Endothelial cell of umbilical vein (primary cell): ENCODE data around the gene GABBR2. TPM values are rescaled to one million over a fixed set of nuclear protein-coding genes. Genes with fewer than 3 reads are reported as not detected.

ENCODE experiments used
- BruUV-seq: library from RNA; stranded (reverse); fragments of 400-500 nt; replicated peaks from 2 replicates; lab custom pipeline; 2021; lab: Mats Ljungman, UMichigan
- CTCF ChIA-PET: fragments of 300-600, 350-600 bp; sonication (Branson Sonifier 250); formaldehyde crosslinking; loops from one replicate; lab custom pipeline; 2021; ENCODE audit warnings: antibody characterized with exemption, inconsistent platforms; lab: Charles Lee
- POLR2A ChIA-PET: fragments of 300-600, 350-600 bp; sonication (Branson Sonifier 250); formaldehyde crosslinking; loops from one replicate; lab custom pipeline; 2021; ENCODE audit warnings: antibody characterized with exemption, inconsistent platforms; lab: Charles Lee
- DNase-seq: peaks from one replicate; pipeline ENCODE4 v3.0.0-alpha.2; 2011; ENCODE audit warnings: low read depth, low spot score
- FAIRE-seq: peaks from 2 replicates; lab custom pipeline; 2011; peaks lifted over from hg19 to GRCh38; lab: Jason Lieb, UNC
- H2AFZ ChIP-seq: 2 replicates; pipeline ENCODE4 v1.6.0; 2012; ENCODE audit warnings: low read depth, low read length, control low read depth, inconsistent platforms
- H3K27ac ChIP-seq: 2 replicates; pipeline ENCODE4 v1.5.1; 2011; ENCODE audit warnings: low read depth, mild to moderate bottlenecking, control low read depth, low read length, moderate library complexity; ENCODE audit not compliant: insufficient read depth
- H3K27me3 ChIP-seq, 2 experiments: 2 replicates each; pipeline versions ENCODE4 v1.6.0 to v1.6.1; 2011; ENCODE audit warnings: low read length in 2 of 2, mixed read lengths in 1 of 2; ENCODE audit not compliant: control insufficient read depth in 2 of 2, insufficient read depth in 2 of 2
- H3K36me3 ChIP-seq, 2 experiments: 2 replicates in 1 of 2; 3 replicates in 1 of 2; pipeline ENCODE4 v1.5.1; 2011; ENCODE audit warnings: low read length in 2 of 2, mild to moderate bottlenecking in 1 of 2, moderate library complexity in 1 of 2; ENCODE audit not compliant: control insufficient read depth in 2 of 2, insufficient read depth in 2 of 2; ENCODE audit errors: extremely low read depth in 1 of 2
- H3K4me1 ChIP-seq: 3 replicates; pipeline ENCODE4 v1.5.1; 2011; ENCODE audit warnings: mild to moderate bottlenecking, low read length; ENCODE audit not compliant: control insufficient read depth, insufficient read depth; ENCODE audit errors: extremely low read depth
- H3K4me2 ChIP-seq: 2 replicates; pipeline ENCODE4 v1.6.1; 2011; ENCODE audit warnings: low read length, control low read depth, mixed read lengths; ENCODE audit not compliant: insufficient read depth
- H3K4me3 ChIP-seq, 3 experiments: fragments of 200-600 bp in 1 of 3; sonication (generic), shearing (Covaris generic) in 1 of 3; replicated peaks in 1 of 3; 2 replicates each; pipeline ENCODE4 v1.5.1; 2011 to 2016; ENCODE audit warnings: control low read depth in 3 of 3, low read length in 3 of 3, mild to moderate bottlenecking in 2 of 3, inconsistent platforms in 1 of 3, low read depth in 1 of 3, moderate library complexity in 1 of 3; ENCODE audit not compliant: insufficient read depth in 1 of 3
- H3K79me2 ChIP-seq: 2 replicates; pipeline ENCODE4 v1.6.0; 2012; ENCODE audit warnings: low read length, inconsistent platforms; ENCODE audit not compliant: control insufficient read depth, insufficient read depth
- H3K9ac ChIP-seq: replicated peaks from 2 replicates; pipeline ENCODE3; 2011; ENCODE audit warnings: low read length, control low read depth; ENCODE audit not compliant: insufficient read depth; ENCODE audit errors: extremely low read depth
- H3K9me1 ChIP-seq: replicated peaks from 3 replicates; pipeline ENCODE4 v1.6.0; 2011; ENCODE audit warnings: mild to moderate bottlenecking, low read length; ENCODE audit not compliant: control insufficient read depth, insufficient read depth; ENCODE audit errors: extremely low read depth
- H3K9me3 ChIP-seq: replicated peaks from 2 replicates; pipeline ENCODE4 v1.5.1; 2012; ENCODE audit warnings: low read length, inconsistent platforms; ENCODE audit not compliant: control insufficient read depth, insufficient read depth
- H4K20me1 ChIP-seq: replicated peaks from 2 replicates; pipeline ENCODE3; 2011; ENCODE audit warnings: mild to moderate bottlenecking, low read length; ENCODE audit not compliant: control insufficient read depth, insufficient read depth; ENCODE audit errors: extremely low read depth
- CTCF ChIP-seq, 2 donors: IDR thresholded peaks; 1 replicate in 1 of 2; 2 replicates in 1 of 2; pipeline ENCODE4 v1.5.1; 2011; ENCODE audit warnings: low read length in 2 of 2, mild to moderate bottlenecking in 2 of 2, moderate library complexity in 2 of 2, control low read depth in 1 of 2, inconsistent platforms in 1 of 2, low read depth in 1 of 2; ENCODE audit not compliant: insufficient read depth in 1 of 2; ENCODE audit errors: extremely low read depth in 1 of 2
- EZH2 ChIP-seq: IDR thresholded peaks from 2 replicates; pipeline ENCODE4 v1.6.1; 2012; ENCODE audit warnings: borderline replicate concordance, low read depth, mild to moderate bottlenecking, moderate library complexity, low read length, inconsistent platforms; ENCODE audit not compliant: severe bottlenecking
- FOS ChIP-seq: IDR thresholded peaks from 2 replicates; pipeline ENCODE4 v1.6.1; 2011; ENCODE audit warnings: mild to moderate bottlenecking, low read length, moderate library complexity, borderline replicate concordance; ENCODE audit not compliant: insufficient read depth
- GATA2 ChIP-seq: IDR thresholded peaks from 2 replicates; pipeline ENCODE4 v1.7.0; 2011; ENCODE audit warnings: low read depth, mild to moderate bottlenecking, moderate library complexity, mixed read lengths, low read length; ENCODE audit not compliant: insufficient read length, insufficient read depth
- JUN ChIP-seq: IDR thresholded peaks from 2 replicates; pipeline ENCODE4 v1.6.1; 2011; ENCODE audit warnings: borderline replicate concordance, low read depth; ENCODE audit not compliant: insufficient read length, insufficient read depth
- MAX ChIP-seq: IDR thresholded peaks from 2 replicates; pipeline ENCODE4 v1.6.1; 2011; ENCODE audit not compliant: insufficient read depth, insufficient read length
- MYC ChIP-seq: IDR thresholded peaks from one replicate; pipeline ENCODE4 v1.6.1; 2011; ENCODE audit warnings: mild to moderate bottlenecking, low read depth, low read length
- POLR2A ChIP-seq: IDR thresholded peaks from 2 replicates; pipeline ENCODE4 v1.6.1; 2012; ENCODE audit warnings: low read depth, mild to moderate bottlenecking, control low read depth, low read length
- POLR2AphosphoS5 ChIP-seq: IDR thresholded peaks from 2 replicates; pipeline ENCODE4 v1.6.1; 2012; ENCODE audit warnings: low read depth, mild to moderate bottlenecking, control low read depth, low read length, moderate library complexity; ENCODE audit not compliant: insufficient read depth
- dilution Hi-C: fragments of 300-500 bp; cut with MboI; formaldehyde crosslinking; loops from one replicate; pipeline ENCODE4 v1.15.0; 2019; ENCODE audit warnings: low sequenced_read_pairs; ENCODE audit not compliant: extremely low pct_ligation_motif_present
- intact Hi-C: fragments of 100-400 bp; cut with micrococcal nuclease; formaldehyde crosslinking; loops from one replicate; pipeline ENCODE4 v1.10.0; 2022
- polyA plus RNA-seq, 4 experiments: library from polyadenylated mRNA; depleted of rRNA in 3 of 4; stranded (reverse) in 3 of 4; unstranded in 1 of 4; fragments of >200 nt; gene quantifications; 2 replicates each; pipeline versions ENCODE4 v1.2.1 to v1.2.3, GENCODE V29; 2011 to 2012; ENCODE audit warnings: missing spikeins in 1 of 4
- total RNA-seq: library from RNA; stranded (reverse); gene quantifications from 2 replicates; pipeline ENCODE4 v1.2.3, GENCODE V29; 2021

GABBR2 gene
- total and polyA plus RNA-seq, 2 donors (not counting 3 experiments of a cell fraction or from before 2014, with no cell fraction given), result 1.1 to 9.2 TPM

- no peak overlapping the region for H3K9ac ChIP-seq
- H4K20me1 ChIP-seq, result no peaks in the 10 kb centered on the region
- H3K4me1 ChIP-seq, result peaks cover 5% of the 10 kb centered on the region
- no peak for TF ChIP-seq POLR2A
- TF ChIP-seq POLR2AphosphoS5, result no peak
- TF ChIP-seq JUN, result no peak
- no peak for TF ChIP-seq CTCF (IDR thresholded peaks at IDR 0.05; ENCODE audit: extremely low read depth in 1 of 2, insufficient read depth in 1 of 2, low read depth in 1 of 2, low read length in 2 of 2)
- TF ChIP-seq MAX, result no peak
- no peak for TF ChIP-seq EZH2
- TF ChIP-seq GATA2, result no peak
- TF ChIP-seq MYC, result no peak
- TF ChIP-seq FOS, result no peak
- no peaks in the 10 kb centered on the region for H3K79me2 ChIP-seq
- CTCF ChIA-PET, result no interaction called here
- H3K36me3 ChIP-seq, result no peaks in the 10 kb centered on the region
- H3K9me3 ChIP-seq, result no peaks in the 10 kb centered on the region
- H3K4me3 ChIP-seq, result no peak overlapping the region
- intact Hi-C loops (no loop called here), dilution Hi-C loops (no loop called here)
- H3K27ac ChIP-seq, result no peak overlapping the region
- no peak for DNase-seq
- H3K27me3 ChIP-seq, result no peaks in the 10 kb centered on the region
- no TSS peak for BruUV-seq
- H3K4me2 ChIP-seq, result no peak overlapping the region
- no peak overlapping the region for H2AFZ ChIP-seq
- POLR2A ChIA-PET, result no interaction called here
- no peak for FAIRE-seq
- H3K9me1 ChIP-seq, result no peaks in the 10 kb centered on the region
Measured at GRCh38 chr9:98530806-98531386, 177.8 kb downstream of the GABBR2 start.
